ENCODE measurements around the gene ADAMTS2.

The ADAMTS2 gene

DNA sequence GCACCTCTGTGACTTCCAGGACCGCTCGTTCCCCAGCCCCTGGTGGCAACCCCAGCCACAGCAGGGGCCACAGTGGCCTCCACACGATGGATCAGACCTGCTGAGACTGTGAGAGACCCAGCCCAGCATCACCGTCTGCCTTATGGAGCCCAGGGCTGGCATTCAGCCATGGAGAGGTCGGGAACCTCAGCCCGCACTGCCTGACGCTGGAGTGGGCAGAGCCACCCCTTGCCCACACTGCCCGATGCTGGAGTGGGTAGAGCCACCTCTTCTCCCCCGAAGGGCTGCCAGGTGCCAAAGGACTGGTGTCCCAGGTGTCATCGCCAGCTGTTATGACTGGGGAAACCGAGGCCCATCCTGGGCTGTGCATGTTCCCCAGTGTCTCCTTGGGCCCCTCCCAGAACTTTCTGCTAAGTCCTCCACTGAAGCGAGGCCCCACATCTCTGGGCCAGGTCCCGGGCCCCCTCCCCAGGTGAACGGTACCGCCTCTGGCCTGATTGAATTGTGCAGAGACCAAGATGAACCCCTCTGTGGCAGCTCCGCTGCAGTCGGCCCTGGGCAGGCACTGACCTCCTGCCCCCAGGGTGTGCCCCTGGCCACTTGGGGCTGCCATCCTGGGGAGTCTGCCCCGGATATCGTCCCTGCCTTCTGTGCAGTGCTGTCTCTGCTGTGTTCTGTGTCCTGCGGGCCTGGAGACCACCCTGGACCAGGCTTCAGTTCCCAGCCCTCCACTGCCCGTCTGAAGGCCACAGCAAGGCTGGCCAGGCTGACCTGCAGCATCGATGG lies 137.1 kb downstream of the ADAMTS2 start:
- TF ChIP-seq, protein P1, sequence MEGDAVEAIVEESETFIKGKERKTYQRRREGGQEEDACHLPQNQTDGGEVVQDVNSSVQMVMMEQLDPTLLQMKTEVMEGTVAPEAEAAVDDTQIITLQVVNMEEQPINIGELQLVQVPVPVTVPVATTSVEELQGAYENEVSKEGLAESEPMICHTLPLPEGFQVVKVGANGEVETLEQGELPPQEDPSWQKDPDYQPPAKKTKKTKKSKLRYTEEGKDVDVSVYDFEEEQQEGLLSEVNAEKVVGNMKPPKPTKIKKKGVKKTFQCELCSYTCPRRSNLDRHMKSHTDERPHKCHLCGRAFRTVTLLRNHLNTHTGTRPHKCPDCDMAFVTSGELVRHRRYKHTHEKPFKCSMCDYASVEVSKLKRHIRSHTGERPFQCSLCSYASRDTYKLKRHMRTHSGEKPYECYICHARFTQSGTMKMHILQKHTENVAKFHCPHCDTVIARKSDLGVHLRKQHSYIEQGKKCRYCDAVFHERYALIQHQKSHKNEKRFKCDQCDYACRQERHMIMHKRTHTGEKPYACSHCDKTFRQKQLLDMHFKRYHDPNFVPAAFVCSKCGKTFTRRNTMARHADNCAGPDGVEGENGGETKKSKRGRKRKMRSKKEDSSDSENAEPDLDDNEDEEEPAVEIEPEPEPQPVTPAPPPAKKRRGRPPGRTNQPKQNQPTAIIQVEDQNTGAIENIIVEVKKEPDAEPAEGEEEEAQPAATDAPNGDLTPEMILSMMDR (IDR thresholded peaks at IDR 0.05; ENCODE audit: low read depth, low read length), result no peak
- DNase-seq (ENCODE audit: extremely low read depth, low read depth), result no peak

- TF ChIP-seq, protein P1 (IDR thresholded peaks at IDR 0.05; ENCODE audit: low read depth, low read length), result no peak
- no peak for DNase-seq (ENCODE audit: extremely low read depth, low read depth)
Measured at GRCh38 chr5:179207470-179207869, 137.8 kb downstream of the ADAMTS2 start.

GRCh38 chr5:179206366-179206765 lies 138.9 kb downstream of the ADAMTS2 start:
- TF ChIP-seq, protein P1 (IDR thresholded peaks at IDR 0.05; ENCODE audit: low read depth, low read length), result no peak
- DNase-seq (ENCODE audit: extremely low read depth, low read depth), result no peak

DNA sequence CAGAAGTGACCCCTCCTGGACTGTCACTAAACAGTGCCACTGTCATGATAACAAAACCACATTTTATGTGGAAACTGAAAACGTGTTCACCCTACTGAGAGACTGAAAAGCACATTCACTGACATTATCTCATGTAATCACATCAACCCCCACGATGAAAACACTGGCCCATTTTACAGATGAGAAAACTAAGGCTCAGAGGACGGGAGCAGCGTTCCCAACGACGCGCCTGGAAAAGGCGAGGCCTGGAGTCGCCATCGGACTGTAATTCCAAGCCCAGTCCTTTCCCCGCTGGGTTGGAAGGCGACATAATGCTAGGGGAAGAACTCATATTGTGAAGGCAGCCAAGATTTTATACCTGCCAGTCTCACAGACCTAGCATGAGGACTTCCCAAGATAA lies 140.0 kb downstream of the ADAMTS2 start:
- no peak for DNase-seq (ENCODE audit: extremely low read depth, low read depth)
- TF ChIP-seq, protein P1 (IDR thresholded peaks at IDR 0.05; ENCODE audit: low read depth, low read length), result no peak

DNA sequence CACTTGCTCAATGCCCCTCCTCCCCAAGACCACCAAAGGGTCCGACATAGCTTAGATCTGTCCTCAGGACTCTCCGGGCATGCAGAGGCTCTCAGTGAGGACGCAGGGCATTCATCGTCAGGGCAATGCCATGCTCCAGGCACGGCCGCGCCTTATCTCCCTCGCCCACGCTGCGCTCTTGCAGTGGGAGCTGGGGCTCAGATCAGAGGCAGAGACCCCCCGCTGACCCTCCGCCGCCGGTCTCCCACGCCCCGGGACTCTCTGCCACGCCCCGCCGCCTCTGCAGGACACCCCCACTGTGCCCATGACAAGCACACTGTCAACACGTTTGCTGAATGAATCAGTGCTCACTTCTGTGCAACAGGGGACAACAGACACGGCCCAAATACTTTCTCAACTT lies 140.7 kb downstream of the ADAMTS2 start:
- TF ChIP-seq, protein P1 (IDR thresholded peaks at IDR 0.05; ENCODE audit: low read depth, low read length), result no peak
- no peak for DNase-seq (ENCODE audit: extremely low read depth, low read depth)

- TF ChIP-seq, protein P1 (IDR thresholded peaks at IDR 0.05; ENCODE audit: low read depth, low read length), result no peak
- no peak for DNase-seq (ENCODE audit: extremely low read depth, low read depth)
Measured at GRCh38 chr5:179203248-179203647, 142.0 kb downstream of the ADAMTS2 start.

GRCh38 chr5:179201986-179202385 lies 143.3 kb downstream of the ADAMTS2 start:
- DNase-seq (ENCODE audit: extremely low read depth, low read depth), result no peak
- TF ChIP-seq, protein P1 (IDR thresholded peaks at IDR 0.05; ENCODE audit: low read depth, low read length), result no peak
